OCI-LY7 (cell line): ENCODE results near the gene ARHGEF4.

Experiments
- EZH2phosphoT487 ChIP-seq: fragments of 200-600 bp; sonication (generic); IDR thresholded peaks from 2 replicates; pipeline ENCODE4 v1.6.1; 2018; ENCODE audit warnings: low read depth, borderline replicate concordance, mild to moderate bottlenecking, mixed run types, antibody characterized with exemption, low read length, moderate library complexity, mixed read lengths
- TF ChIP-seq, protein P1 (sequence below): fragments of 200-600 bp; sonication (generic); conservative IDR thresholded peaks from 2 replicates; pipeline ENCODE4 v1.5.1; 2014; ENCODE audit warnings: mild to moderate bottlenecking, antibody characterized with exemption, low read length, moderate library complexity, mixed read lengths

DNA sequence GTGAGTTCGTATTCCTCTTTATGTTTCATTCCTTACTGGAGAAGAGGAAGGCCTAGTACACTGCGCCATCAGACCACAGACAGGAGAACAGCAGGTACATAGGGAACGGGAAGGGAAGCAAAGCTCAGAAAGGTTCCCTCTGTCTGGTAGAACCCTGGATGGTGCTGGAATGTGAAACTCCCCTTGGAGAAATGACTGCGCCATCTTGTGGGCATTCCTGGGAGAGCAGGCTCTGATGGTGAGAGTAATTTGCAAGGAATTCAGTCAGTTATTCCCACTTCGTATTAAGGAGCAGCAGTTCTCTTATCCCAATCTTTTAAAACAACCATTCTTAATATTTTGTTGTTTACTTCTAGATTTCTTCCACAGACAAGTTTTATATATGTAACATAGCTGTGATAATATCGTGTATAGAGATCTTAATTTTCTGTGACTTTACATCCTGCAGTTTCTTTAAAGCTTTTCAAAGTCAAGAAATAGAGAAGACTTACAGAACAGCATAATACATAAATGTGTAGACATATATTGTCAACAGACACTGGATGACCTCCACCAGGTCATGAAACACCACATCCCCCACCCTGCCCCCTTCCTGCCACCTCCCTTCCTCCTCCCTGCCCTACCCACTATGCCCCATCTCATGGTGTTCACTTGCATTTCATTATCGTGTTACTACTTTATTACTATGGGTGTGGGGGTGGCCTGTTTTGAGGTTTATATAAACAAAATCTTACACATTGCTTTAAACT is 83.9 kb downstream of the ARHGEF4 start:
- TF ChIP-seq, protein P1, sequence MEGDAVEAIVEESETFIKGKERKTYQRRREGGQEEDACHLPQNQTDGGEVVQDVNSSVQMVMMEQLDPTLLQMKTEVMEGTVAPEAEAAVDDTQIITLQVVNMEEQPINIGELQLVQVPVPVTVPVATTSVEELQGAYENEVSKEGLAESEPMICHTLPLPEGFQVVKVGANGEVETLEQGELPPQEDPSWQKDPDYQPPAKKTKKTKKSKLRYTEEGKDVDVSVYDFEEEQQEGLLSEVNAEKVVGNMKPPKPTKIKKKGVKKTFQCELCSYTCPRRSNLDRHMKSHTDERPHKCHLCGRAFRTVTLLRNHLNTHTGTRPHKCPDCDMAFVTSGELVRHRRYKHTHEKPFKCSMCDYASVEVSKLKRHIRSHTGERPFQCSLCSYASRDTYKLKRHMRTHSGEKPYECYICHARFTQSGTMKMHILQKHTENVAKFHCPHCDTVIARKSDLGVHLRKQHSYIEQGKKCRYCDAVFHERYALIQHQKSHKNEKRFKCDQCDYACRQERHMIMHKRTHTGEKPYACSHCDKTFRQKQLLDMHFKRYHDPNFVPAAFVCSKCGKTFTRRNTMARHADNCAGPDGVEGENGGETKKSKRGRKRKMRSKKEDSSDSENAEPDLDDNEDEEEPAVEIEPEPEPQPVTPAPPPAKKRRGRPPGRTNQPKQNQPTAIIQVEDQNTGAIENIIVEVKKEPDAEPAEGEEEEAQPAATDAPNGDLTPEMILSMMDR, result peak; percentile 96
- no peak for TF ChIP-seq EZH2phosphoT487
